Dendritic cell treated with granulocyte-macrophage colony-stimulating factor and Interleukin-4, amounts not matched to agents 40 ng/mL and 50 ng/mL, for 4 days (primary cell): ENCODE measurements around the gene A2ML1.

Experiments used
- H3K27ac Mint-ChIP-seq: one replicate; pipeline ENCODE4 v1.8.0; 2022; ENCODE audit warnings: mild to moderate bottlenecking, mixed read lengths
- H3K27me3 Mint-ChIP-seq: one replicate; pipeline ENCODE4 v1.8.0; 2022; ENCODE audit warnings: mild to moderate bottlenecking, mixed read lengths
- H3K36me3 Mint-ChIP-seq: one replicate; pipeline ENCODE4 v1.8.0; 2022; ENCODE audit warnings: low read depth, mixed read lengths
- H3K4me1 Mint-ChIP-seq: one replicate; pipeline ENCODE4 v1.8.0; 2022; ENCODE audit warnings: low read depth, mixed read lengths
- H3K4me3 Mint-ChIP-seq: one replicate; pipeline ENCODE4 v1.8.0; 2022; ENCODE audit warnings: mild to moderate bottlenecking, moderate library complexity, mixed read lengths
- H3K9me3 Mint-ChIP-seq: one replicate; pipeline ENCODE4 v1.8.0; 2022; ENCODE audit warnings: mixed read lengths
- intact Hi-C: fragments of 100-400 bp; cut with micrococcal nuclease; formaldehyde crosslinking; loops from one replicate; pipeline ENCODE4 v1.15.0; 2022

The A2ML1 gene

DNA sequence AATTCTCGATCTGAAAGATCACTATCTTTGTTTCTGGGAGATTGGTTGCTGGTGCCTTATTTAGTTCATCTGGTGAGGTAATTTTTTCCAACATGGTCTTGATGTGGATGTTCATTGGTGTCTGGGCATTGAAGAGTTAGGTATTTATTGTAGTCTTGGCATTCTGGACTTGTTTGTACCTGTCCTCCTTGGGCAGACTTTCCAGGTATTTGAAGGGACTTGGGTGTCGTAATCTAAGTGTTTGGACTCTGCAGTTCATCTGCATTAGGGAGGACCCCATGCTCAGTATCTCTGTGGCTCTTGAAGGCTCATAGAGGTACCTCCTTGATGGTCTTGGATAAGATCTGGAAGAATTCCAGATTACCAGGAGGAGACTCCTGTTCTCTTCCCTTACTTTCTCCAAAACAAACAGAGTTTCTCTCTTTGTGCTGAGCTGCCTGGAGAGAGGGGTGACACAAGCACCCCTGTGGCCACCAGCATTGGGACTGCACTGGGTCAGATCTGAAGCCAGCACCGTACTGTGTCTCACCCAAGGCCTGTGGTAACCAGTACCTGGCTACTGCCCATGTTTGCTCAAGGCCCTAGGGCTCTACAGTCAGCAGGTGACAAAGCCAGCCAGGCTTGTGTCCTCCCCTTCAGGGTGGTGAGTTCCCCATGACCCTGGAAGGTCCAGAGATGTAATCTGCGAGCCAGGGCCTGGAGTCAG lies 5.3 kb downstream of the A2ML1 start:
- intact Hi-C loops = no loop called here
- H3K27ac Mint-ChIP-seq = no peak overlapping the region
- H3K36me3 Mint-ChIP-seq = no peaks in the 10 kb centered on the region
- H3K4me3 Mint-ChIP-seq = no peak overlapping the region
- no peaks in the 10 kb centered on the region for H3K9me3 Mint-ChIP-seq
- no peaks in the 10 kb centered on the region for H3K27me3 Mint-ChIP-seq
- peaks cover 10% of the 10 kb centered on the region for H3K4me1 Mint-ChIP-seq

DNA sequence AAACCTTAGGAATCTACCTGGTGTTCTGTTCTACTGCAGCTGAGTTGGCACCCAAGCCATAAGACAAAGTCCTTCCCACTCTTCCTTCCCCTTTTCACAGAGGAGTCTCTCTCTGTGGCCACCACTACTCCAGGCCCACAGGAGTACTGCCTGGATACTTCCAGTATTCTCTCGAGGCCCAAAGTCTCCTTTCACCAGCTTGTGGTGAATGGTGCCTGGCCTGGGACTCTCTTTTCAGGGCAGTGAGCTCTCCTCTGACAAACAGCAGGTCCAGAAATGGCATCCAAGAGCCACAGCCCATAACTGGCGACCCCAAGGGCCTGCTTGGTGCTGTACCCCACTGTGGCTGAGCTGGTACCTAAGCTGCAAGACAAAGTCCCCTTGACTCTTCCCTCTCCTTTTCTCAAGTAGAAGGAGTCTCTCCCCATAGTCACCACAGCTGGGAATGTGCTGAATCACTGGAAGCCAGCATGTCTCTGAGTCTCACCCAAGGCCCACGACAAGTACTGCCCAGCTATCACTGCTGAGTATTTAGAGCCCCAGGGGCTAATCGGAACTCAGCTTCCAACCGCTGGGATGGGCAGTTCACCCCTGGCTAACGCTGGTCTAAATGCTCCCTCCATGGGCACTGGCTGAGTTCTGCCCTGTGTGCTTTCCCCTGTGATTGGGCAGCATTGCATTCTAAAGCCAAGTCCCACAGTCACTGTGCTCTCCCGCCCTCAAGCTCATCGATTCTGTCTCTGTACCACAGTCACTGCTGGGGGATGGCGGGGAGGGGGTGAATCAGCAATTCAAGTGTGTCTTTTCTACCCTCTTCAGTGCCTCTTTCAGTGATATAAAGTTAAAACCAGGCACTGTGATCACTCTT lies 6.1 kb downstream of the A2ML1 start:
- Mint-ChIP-seq H3K4me3 (no peak overlapping the region), H3K9me3 (no peaks in the 10 kb centered on the region), H3K27ac (no peak overlapping the region), H3K4me1 (peaks cover 10% of the 10 kb centered on the region), H3K36me3 (no peaks in the 10 kb centered on the region), H3K27me3 (no peaks in the 10 kb centered on the region)
- intact Hi-C loops = no loop called here

DNA sequence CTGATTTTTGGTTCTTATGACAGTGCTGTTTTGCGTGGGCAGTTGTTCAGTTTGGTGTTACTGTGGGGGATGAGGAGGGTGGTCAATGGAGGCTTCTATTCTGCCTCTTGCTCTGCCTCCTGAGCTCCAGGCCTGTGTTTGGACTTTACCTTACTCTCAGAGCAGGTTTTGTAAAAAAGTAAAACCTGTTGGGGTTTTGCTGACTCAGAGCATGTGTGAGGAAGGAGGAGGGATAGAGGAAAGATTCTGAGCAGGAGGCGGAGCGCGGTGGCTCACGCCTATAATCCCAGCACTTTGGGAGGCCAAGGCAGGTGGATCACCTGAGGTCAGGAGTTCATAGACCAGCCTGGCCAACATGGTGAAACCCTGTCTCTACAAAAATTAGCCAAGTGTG lies 6.7 kb downstream of the A2ML1 start:
- no peak overlapping the region for H3K27ac Mint-ChIP-seq
- no peaks in the 10 kb centered on the region for H3K36me3 Mint-ChIP-seq
- no peak overlapping the region for H3K4me3 Mint-ChIP-seq
- no peaks in the 10 kb centered on the region for H3K27me3 Mint-ChIP-seq
- no peaks in the 10 kb centered on the region for H3K9me3 Mint-ChIP-seq
- intact Hi-C loops = no loop called here
- peaks cover 10% of the 10 kb centered on the region for H3K4me1 Mint-ChIP-seq

DNA sequence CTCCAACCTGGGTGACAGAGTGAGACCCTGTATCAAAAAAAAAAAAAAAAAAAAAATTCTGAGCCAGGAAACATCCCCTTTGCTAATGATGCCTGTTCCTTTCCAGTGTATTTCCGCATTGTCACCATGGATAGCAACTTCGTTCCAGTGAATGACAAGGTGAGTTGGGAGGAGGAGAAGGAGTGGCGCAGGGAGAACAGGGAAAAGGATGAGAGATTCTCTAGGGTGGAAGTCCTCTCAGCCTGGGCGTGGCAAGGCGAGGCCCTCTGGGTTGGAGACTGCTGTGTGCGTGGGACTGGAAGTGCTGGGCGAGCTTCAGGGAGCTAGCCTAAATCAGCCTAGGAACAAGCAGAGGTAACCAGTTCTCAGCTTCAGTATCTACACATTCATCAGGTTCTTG lies 7.2 kb downstream of the A2ML1 start:
- intact Hi-C loops = no loop called here
- no peak overlapping the region for H3K27ac Mint-ChIP-seq
- H3K9me3 Mint-ChIP-seq = no peaks in the 10 kb centered on the region
- H3K36me3 Mint-ChIP-seq = no peaks in the 10 kb centered on the region
- peaks cover 1% of the 10 kb centered on the region for H3K27me3 Mint-ChIP-seq
- H3K4me3 Mint-ChIP-seq = no peak overlapping the region
- peaks cover 10% of the 10 kb centered on the region for H3K4me1 Mint-ChIP-seq

DNA sequence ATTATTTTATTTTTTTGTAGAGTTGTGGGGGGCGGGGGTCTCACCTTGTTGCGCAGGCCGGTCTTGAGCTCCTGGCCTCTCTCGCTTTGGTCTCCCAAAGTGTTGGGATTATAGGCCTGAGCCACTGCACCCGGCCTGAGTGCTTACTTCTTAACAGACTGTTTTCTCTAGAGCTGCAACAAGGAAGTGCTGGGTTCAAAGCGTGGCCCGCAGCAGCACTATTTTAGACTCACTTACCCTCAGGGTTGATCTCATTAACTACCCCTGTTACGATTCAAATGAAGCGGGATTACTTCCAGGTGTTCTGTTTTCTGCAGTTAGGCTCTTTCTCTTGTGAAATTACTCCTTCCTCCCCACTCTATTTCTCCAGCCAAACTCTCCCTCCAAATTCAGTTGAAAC lies 8.7 kb downstream of the A2ML1 start:
- no peaks in the 10 kb centered on the region for H3K9me3 Mint-ChIP-seq
- H3K27ac Mint-ChIP-seq = no peak overlapping the region
- H3K4me3 Mint-ChIP-seq = no peak overlapping the region
- peaks cover 5% of the 10 kb centered on the region for H3K27me3 Mint-ChIP-seq
- H3K36me3 Mint-ChIP-seq = no peaks in the 10 kb centered on the region
- intact Hi-C loops = no loop called here
- peaks cover 10% of the 10 kb centered on the region for H3K4me1 Mint-ChIP-seq

DNA sequence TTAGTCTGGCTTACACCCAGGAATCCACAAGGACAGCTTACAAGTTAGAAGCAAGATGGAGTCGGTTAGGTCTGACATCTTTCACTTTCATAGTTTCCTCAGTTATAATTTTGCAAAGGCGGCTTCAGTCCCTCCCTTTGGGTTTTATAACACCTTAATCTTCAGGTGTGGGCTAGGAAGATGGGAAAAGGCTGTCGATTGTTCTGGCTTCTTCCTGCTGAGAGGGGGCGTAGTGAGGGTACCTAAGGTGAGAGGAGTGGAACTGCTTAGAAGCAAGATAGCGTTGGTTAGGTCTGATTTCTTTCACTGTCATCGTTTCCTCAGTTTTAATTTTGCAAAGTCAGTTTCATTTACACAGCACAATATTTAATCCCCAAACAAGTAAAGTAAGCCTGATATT lies 10.1 kb downstream of the A2ML1 start:
- Mint-ChIP-seq H3K27me3 (peaks cover 10% of the 10 kb centered on the region), H3K36me3 (no peaks in the 10 kb centered on the region), H3K27ac (no peak overlapping the region), H3K4me3 (no peak overlapping the region), H3K9me3 (no peaks in the 10 kb centered on the region), H3K4me1 (peaks cover 10% of the 10 kb centered on the region)
- intact Hi-C loops = no loop called here

DNA sequence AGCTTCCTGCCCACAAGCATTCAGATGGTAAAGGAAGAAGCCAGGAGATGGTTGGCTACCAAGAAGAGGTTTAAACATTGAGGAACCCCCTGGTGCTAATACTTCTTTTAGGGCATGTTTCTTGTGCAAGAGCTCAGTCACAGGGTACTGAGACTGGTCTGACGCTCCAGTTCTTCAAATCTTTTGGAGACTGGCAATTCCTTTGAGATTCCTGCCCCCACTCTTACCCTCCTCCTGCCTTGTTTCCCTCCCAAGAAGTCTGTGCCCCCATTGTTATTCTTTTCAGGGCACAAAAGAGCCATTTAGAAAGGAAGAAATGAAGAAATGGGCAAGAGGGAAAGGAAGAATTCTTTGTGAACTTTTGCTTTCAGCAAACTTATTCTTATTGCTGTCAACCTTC lies 11.8 kb downstream of the A2ML1 start:
- intact Hi-C loops = no loop called here
- Mint-ChIP-seq H3K4me1 (peaks cover under 1% of the 10 kb centered on the region), H3K36me3 (no peaks in the 10 kb centered on the region), H3K27me3 (peaks cover 13% of the 10 kb centered on the region), H3K9me3 (no peaks in the 10 kb centered on the region), H3K27ac (no peak overlapping the region), H3K4me3 (no peak overlapping the region)

DNA sequence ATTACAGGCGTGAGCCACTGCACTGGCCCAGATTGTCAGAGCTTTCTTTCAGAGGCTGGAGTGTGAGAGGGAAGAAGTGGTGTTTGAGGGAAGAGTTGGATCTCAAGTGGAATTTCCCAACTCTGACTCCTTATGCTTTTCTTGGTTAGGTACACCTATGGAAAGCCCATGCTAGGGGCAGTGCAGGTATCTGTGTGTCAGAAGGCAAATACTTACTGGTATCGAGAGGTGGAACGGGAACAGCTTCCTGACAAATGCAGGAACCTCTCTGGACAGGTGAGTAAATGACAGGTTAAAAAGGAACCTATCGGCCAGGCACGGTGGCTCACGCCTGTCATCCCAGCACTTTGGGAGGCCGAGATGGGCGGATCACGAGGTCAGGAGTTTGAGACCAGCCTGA lies 14.9 kb downstream of the A2ML1 start:
- H3K4me1 Mint-ChIP-seq = peaks cover 10% of the 10 kb centered on the region
- no peaks in the 10 kb centered on the region for H3K9me3 Mint-ChIP-seq
- H3K36me3 Mint-ChIP-seq = no peaks in the 10 kb centered on the region
- no peak overlapping the region for H3K4me3 Mint-ChIP-seq
- peaks cover 19% of the 10 kb centered on the region for H3K27me3 Mint-ChIP-seq
- no peak overlapping the region for H3K27ac Mint-ChIP-seq
- intact Hi-C loops = no loop called here

DNA sequence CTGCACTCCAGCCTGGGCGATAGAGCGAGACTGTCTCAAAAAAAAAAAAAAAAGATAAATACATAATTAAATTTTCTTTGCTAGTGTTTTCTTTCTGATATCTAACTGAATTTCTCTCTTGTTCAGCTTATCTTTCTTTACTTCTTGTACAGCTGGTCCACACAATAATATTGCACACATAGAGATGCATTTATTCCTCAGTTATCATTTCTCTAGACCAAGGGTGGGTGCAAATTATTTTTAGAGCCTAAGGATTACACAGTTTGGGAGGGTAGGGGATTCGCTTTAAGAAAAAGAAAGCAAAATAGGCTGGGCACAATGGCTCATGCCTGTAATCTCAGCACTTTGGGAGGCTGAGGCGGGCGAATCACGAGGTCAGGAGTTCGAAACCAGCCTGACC lies 17.9 kb downstream of the A2ML1 start:
- intact Hi-C loops = no loop called here
- no peaks in the 10 kb centered on the region for H3K36me3 Mint-ChIP-seq

DNA sequence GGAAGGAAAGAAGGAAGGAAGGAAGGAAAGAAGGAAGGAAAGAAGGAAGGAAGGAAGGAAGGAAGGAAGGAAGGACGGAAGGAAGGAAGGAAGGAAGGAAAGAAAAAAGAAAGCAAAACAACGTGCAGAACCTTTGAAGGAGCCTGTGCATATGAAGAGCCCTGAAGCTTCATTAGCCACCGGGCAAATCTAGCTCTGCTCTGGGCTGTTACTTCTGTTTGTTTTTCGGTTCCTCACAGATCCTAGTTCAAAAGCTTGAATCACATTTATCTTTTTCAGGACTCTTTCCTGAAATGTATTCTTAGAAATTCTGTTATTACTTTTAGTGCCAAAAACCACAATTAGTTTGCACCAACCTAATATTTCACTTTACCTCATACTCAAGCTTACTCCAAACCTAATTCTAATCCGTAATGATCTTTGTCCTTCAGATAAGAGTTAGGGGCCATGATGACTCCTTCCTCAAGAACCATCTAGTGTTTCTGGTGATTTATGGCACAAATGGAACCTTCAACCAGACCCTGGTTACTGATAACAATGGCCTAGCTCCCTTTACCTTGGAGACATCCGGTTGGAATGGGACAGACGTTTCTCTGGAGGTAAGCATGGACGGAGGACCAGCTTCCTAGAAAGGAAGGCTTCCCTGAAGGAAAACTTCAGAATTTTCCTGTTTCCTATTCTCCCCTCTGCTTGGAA lies 18.7 kb downstream of the A2ML1 start:
- Mint-ChIP-seq H3K27ac (no peak overlapping the region), H3K4me3 (no peak overlapping the region), H3K4me1 (peaks cover 10% of the 10 kb centered on the region), H3K9me3 (no peaks in the 10 kb centered on the region), H3K36me3 (no peaks in the 10 kb centered on the region), H3K27me3 (peaks cover 22% of the 10 kb centered on the region)
- intact Hi-C loops = no loop called here

More for the DNA sequence above, 17.9 kb downstream of the A2ML1 start:
- H3K27ac Mint-ChIP-seq = no peak overlapping the region
- H3K4me1 Mint-ChIP-seq = peaks cover 10% of the 10 kb centered on the region
- no peak overlapping the region for H3K4me3 Mint-ChIP-seq
- no peaks in the 10 kb centered on the region for H3K9me3 Mint-ChIP-seq
- H3K27me3 Mint-ChIP-seq = peaks cover 23% of the 10 kb centered on the region

DNA sequence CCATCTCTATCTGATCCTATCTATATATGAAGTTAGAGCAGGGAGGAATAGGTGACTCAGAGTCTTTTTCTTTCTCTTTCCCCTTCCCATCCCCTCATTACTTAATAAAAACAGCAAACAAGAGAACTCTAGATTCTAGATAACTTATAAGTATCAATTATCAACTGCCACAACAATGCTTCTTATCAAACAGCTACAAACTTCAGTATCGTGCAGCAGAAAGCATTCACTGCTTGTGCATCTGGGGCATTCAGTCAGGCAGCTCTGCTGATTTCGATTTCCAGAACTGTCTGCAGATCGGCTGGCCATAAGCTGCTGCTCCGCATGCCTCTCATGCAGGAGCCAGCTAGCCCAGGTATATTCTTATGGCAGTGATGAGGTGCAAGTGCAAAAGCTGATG lies 19.4 kb downstream of the A2ML1 start:
- peaks cover 10% of the 10 kb centered on the region for H3K4me1 Mint-ChIP-seq
- intact Hi-C loops = no loop called here
- no peak overlapping the region for H3K27ac Mint-ChIP-seq
- H3K4me3 Mint-ChIP-seq = no peak overlapping the region
- no peaks in the 10 kb centered on the region for H3K9me3 Mint-ChIP-seq
- no peaks in the 10 kb centered on the region for H3K36me3 Mint-ChIP-seq
- peaks cover 21% of the 10 kb centered on the region for H3K27me3 Mint-ChIP-seq

DNA sequence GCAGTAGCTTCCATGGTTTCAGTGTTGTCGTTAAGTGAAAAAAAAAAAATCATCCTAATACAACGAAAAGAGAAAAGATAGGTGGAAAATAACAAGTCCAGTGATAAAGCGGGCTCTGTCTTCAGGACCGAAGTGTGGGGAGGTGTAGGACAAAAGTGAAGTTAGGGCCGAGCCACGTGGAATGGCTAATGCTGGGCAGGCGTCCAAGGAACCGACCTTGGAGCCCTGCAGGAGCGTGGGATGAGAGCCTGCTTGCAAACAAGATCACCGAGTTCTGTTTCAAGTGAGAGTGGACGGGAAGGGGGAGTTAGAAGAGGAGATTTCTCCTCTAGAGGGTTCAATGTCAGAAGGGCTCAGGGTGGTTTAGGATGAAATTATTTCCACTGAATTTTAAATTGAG lies 22.2 kb downstream of the A2ML1 start:
- peaks cover 16% of the 10 kb centered on the region for H3K27me3 Mint-ChIP-seq
- no peaks in the 10 kb centered on the region for H3K9me3 Mint-ChIP-seq
- H3K27ac Mint-ChIP-seq = no peak overlapping the region
- no peak overlapping the region for H3K4me3 Mint-ChIP-seq
- no peaks in the 10 kb centered on the region for H3K36me3 Mint-ChIP-seq
- peaks cover 12% of the 10 kb centered on the region for H3K4me1 Mint-ChIP-seq
- intact Hi-C loops = no loop called here

DNA sequence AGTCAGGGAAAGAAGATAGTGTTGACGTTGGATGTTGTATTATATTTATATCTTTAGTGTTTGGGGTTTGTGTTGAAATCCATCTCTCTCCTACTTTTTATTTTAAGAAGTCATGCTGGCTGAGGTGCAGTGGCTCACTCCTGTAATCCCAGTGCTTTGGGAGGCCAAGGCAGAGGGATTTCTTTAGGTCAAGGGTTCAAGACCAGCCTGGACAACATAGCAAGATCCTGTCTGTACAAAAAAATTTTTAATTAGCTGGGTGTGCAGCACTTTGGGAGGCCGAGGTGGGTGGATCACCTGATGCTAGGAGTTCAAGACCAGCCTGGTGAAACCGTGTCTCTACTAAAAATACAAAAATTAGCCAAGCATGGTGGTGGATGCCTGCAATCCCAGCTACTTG lies 23.9 kb downstream of the A2ML1 start:
- intact Hi-C loops = no loop called here
- Mint-ChIP-seq H3K36me3 (no peaks in the 10 kb centered on the region), H3K27ac (no peak overlapping the region), H3K9me3 (no peaks in the 10 kb centered on the region), H3K27me3 (peaks cover 13% of the 10 kb centered on the region), H3K4me1 (peaks cover 10% of the 10 kb centered on the region), H3K4me3 (no peak overlapping the region)

DNA sequence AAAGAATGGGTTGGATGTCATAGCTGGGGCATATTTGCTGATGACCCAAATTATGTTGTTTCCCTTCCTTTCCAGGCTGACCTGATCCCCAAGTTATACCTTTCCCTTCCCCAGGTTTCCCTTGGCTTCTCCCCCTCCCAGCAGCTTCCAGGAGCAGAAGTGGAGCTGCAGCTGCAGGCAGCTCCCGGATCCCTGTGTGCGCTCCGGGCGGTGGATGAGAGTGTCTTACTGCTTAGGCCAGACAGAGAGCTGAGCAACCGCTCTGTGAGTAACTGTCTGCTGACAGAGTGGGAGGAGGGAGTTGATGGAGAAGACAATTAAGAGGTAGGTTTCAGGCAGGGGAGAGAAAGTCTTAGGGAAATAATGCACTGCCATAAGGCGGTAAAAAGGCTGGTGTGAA lies 25.0 kb downstream of the A2ML1 start:
- Mint-ChIP-seq H3K27ac (no peak overlapping the region), H3K4me1 (peaks cover 16% of the 10 kb centered on the region), H3K4me3 (no peak overlapping the region), H3K27me3 (peaks cover 9% of the 10 kb centered on the region), H3K9me3 (no peaks in the 10 kb centered on the region), H3K36me3 (no peaks in the 10 kb centered on the region)
- intact Hi-C loops = no loop called here
